ENCODE data around the gene KIF25.

The KIF25 gene

GRCh38 chr6:168047841-168048723, 50.6 kb downstream of the KIF25 start:
- Histone ChIP-seq H3K36me3 (ENCODE audit: control insufficient read depth in 1 of 2, insufficient read depth in 2 of 2, low read length in 2 of 2) (no peaks in the 10 kb centered on the region), H3K4me3 (ENCODE audit: low read depth in 1 of 2, low read length in 2 of 2) (no peak overlapping the region), H3K27ac (ENCODE audit: low read length) (no peak overlapping the region), H3K27me3 (ENCODE audit: low read depth, low read length) (no peaks in the 10 kb centered on the region), H3K9me3 (ENCODE audit: control insufficient read depth in 1 of 2, low read length in 2 of 2) (no peaks in the 10 kb centered on the region), H3K4me1 (ENCODE audit: control insufficient read depth in 1 of 2, insufficient read depth in 2 of 2, low read length in 2 of 2) (no peaks in the 10 kb centered on the region)

- H3K9me3 ChIP-seq (ENCODE audit: control insufficient read depth in 1 of 2, low read length in 2 of 2): no peaks in the 10 kb centered on the region
- no peaks in the 10 kb centered on the region for H3K4me1 ChIP-seq (ENCODE audit: control insufficient read depth in 1 of 2, insufficient read depth in 2 of 2, low read length in 2 of 2)
- H3K27ac ChIP-seq (ENCODE audit: low read length): no peak overlapping the region
These were observed 51.2 kb downstream of the KIF25 start for GRCh38 chr6:168048724-168049025.

GRCh38 chr6:168049277-168049676, 51.8 kb downstream of the KIF25 start:
- Histone ChIP-seq H3K4me3 (ENCODE audit: low read depth in 1 of 2, low read length in 2 of 2) (no peak overlapping the region), H3K27ac (ENCODE audit: low read length) (no peak overlapping the region), H3K4me1 (ENCODE audit: control insufficient read depth in 1 of 2, insufficient read depth in 2 of 2, low read length in 2 of 2) (no peaks in the 10 kb centered on the region), H3K27me3 (ENCODE audit: low read depth, low read length) (no peaks in the 10 kb centered on the region), H3K36me3 (ENCODE audit: control insufficient read depth in 1 of 2, insufficient read depth in 2 of 2, low read length in 2 of 2) (no peaks in the 10 kb centered on the region), H3K9me3 (ENCODE audit: control insufficient read depth in 1 of 2, low read length in 2 of 2) (no peaks in the 10 kb centered on the region)

More at GRCh38 chr6:168048724-168049025, 51.2 kb downstream of the KIF25 start:
- no peaks in the 10 kb centered on the region for H3K36me3 ChIP-seq (ENCODE audit: control insufficient read depth in 1 of 2, insufficient read depth in 2 of 2, low read length in 2 of 2)
- H3K27me3 ChIP-seq (ENCODE audit: low read depth, low read length): no peaks in the 10 kb centered on the region
- H3K4me3 ChIP-seq (ENCODE audit: low read depth in 1 of 2, low read length in 2 of 2): no peak overlapping the region

- H3K27ac ChIP-seq (ENCODE audit: low read length): no peak overlapping the region
- H3K4me3 ChIP-seq (ENCODE audit: low read depth in 1 of 2, low read length in 2 of 2): no peak overlapping the region
- no peaks in the 10 kb centered on the region for H3K36me3 ChIP-seq (ENCODE audit: control insufficient read depth in 1 of 2, insufficient read depth in 2 of 2, low read length in 2 of 2)
- H3K9me3 ChIP-seq (ENCODE audit: control insufficient read depth in 1 of 2, low read length in 2 of 2): no peaks in the 10 kb centered on the region
- no peaks in the 10 kb centered on the region for H3K27me3 ChIP-seq (ENCODE audit: low read depth, low read length)
- no peaks in the 10 kb centered on the region for H3K4me1 ChIP-seq (ENCODE audit: control insufficient read depth in 1 of 2, insufficient read depth in 2 of 2, low read length in 2 of 2)
These were observed 52.3 kb downstream of the KIF25 start for GRCh38 chr6:168049706-168050224.

- Histone ChIP-seq H3K9me3 (ENCODE audit: control insufficient read depth in 1 of 2, low read length in 2 of 2) (no peaks in the 10 kb centered on the region), H3K36me3 (ENCODE audit: control insufficient read depth in 1 of 2, insufficient read depth in 2 of 2, low read length in 2 of 2) (no peaks in the 10 kb centered on the region), H3K27ac (ENCODE audit: low read length) (no peak overlapping the region), H3K4me1 (ENCODE audit: control insufficient read depth in 1 of 2, insufficient read depth in 2 of 2, low read length in 2 of 2) (no peaks in the 10 kb centered on the region), H3K27me3 (ENCODE audit: low read depth, low read length) (no peaks in the 10 kb centered on the region), H3K4me3 (ENCODE audit: low read depth in 1 of 2, low read length in 2 of 2) (no peak overlapping the region)
These were observed 52.9 kb downstream of the KIF25 start for GRCh38 chr6:168050225-168050880.

GRCh38 chr6:168050881-168051586, 53.6 kb downstream of the KIF25 start:
- H3K9me3 ChIP-seq (ENCODE audit: control insufficient read depth in 1 of 2, low read length in 2 of 2): no peaks in the 10 kb centered on the region
- H3K27me3 ChIP-seq (ENCODE audit: low read depth, low read length): no peaks in the 10 kb centered on the region
- no peaks in the 10 kb centered on the region for H3K4me1 ChIP-seq (ENCODE audit: control insufficient read depth in 1 of 2, insufficient read depth in 2 of 2, low read length in 2 of 2)
- H3K4me3 ChIP-seq (ENCODE audit: low read depth in 1 of 2, low read length in 2 of 2): no peak overlapping the region
- no peaks in the 10 kb centered on the region for H3K36me3 ChIP-seq (ENCODE audit: control insufficient read depth in 1 of 2, insufficient read depth in 2 of 2, low read length in 2 of 2)
- H3K27ac ChIP-seq (ENCODE audit: low read length): no peak overlapping the region

GRCh38 chr6:168051648-168052047, 54.2 kb downstream of the KIF25 start:
- Histone ChIP-seq H3K4me3 (ENCODE audit: low read depth in 1 of 2, low read length in 2 of 2) (no peak overlapping the region), H3K4me1 (ENCODE audit: control insufficient read depth in 1 of 2, insufficient read depth in 2 of 2, low read length in 2 of 2) (no peaks in the 10 kb centered on the region), H3K27ac (ENCODE audit: low read length) (no peak overlapping the region), H3K27me3 (ENCODE audit: low read depth, low read length) (no peaks in the 10 kb centered on the region), H3K9me3 (ENCODE audit: control insufficient read depth in 1 of 2, low read length in 2 of 2) (no peaks in the 10 kb centered on the region), H3K36me3 (ENCODE audit: control insufficient read depth in 1 of 2, insufficient read depth in 2 of 2, low read length in 2 of 2) (no peaks in the 10 kb centered on the region)

GRCh38 chr6:168052291-168052891, 54.9 kb downstream of the KIF25 start:
- Histone ChIP-seq H3K36me3 (ENCODE audit: control insufficient read depth in 1 of 2, insufficient read depth in 2 of 2, low read length in 2 of 2) (no peaks in the 10 kb centered on the region), H3K9me3 (ENCODE audit: control insufficient read depth in 1 of 2, low read length in 2 of 2) (no peaks in the 10 kb centered on the region), H3K27me3 (ENCODE audit: low read depth, low read length) (no peaks in the 10 kb centered on the region), H3K4me3 (ENCODE audit: low read depth in 1 of 2, low read length in 2 of 2) (no peak overlapping the region), H3K4me1 (ENCODE audit: control insufficient read depth in 1 of 2, insufficient read depth in 2 of 2, low read length in 2 of 2) (no peaks in the 10 kb centered on the region), H3K27ac (ENCODE audit: low read length) (no peak overlapping the region)

- H3K27me3 ChIP-seq (ENCODE audit: low read depth, low read length): no peaks in the 10 kb centered on the region
- H3K36me3 ChIP-seq (ENCODE audit: control insufficient read depth in 1 of 2, insufficient read depth in 2 of 2, low read length in 2 of 2): no peaks in the 10 kb centered on the region
- H3K27ac ChIP-seq (ENCODE audit: low read length): no peak overlapping the region
- H3K9me3 ChIP-seq (ENCODE audit: control insufficient read depth in 1 of 2, low read length in 2 of 2): no peaks in the 10 kb centered on the region
- no peak overlapping the region for H3K4me3 ChIP-seq (ENCODE audit: low read depth in 1 of 2, low read length in 2 of 2)
- no peaks in the 10 kb centered on the region for H3K4me1 ChIP-seq (ENCODE audit: control insufficient read depth in 1 of 2, insufficient read depth in 2 of 2, low read length in 2 of 2)
These were observed 55.9 kb downstream of the KIF25 start for GRCh38 chr6:168053086-168053956.

- Histone ChIP-seq H3K27me3 (ENCODE audit: low read depth, low read length) (no peaks in the 10 kb centered on the region), H3K4me3 (ENCODE audit: low read depth in 1 of 2, low read length in 2 of 2) (no peak overlapping the region), H3K36me3 (ENCODE audit: control insufficient read depth in 1 of 2, insufficient read depth in 2 of 2, low read length in 2 of 2) (no peaks in the 10 kb centered on the region), H3K4me1 (ENCODE audit: control insufficient read depth in 1 of 2, insufficient read depth in 2 of 2, low read length in 2 of 2) (no peaks in the 10 kb centered on the region), H3K9me3 (ENCODE audit: control insufficient read depth in 1 of 2, low read length in 2 of 2) (no peaks in the 10 kb centered on the region), H3K27ac (ENCODE audit: low read length) (no peak overlapping the region)
These were observed 56.5 kb downstream of the KIF25 start for GRCh38 chr6:168053957-168054471.
